Stimulated activated naive CD8-positive, alpha-beta T cell treated with anti-CD3 and anti-CD28 coated beads, Interleukin-15, amount 100 ng/mL, for 72 hours (primary cell): ENCODE results near the gene FRRS1L.

ENCODE experiments used
- ATAC-seq: fragments of 150-1000 bp; cut with Tn5 transposase; 2 replicates; pipeline ENCODE4 v1.10.0; 2021; ENCODE audit warnings: mild to moderate bottlenecking, moderate library complexity
- DNase-seq, 2 donors: peaks; one replicate each; pipeline ENCODE4 v3.0.0; 2021 to 2022
- H3K27ac Mint-ChIP-seq, 2 donors: one replicate each; pipeline ENCODE4 v1.8.0; 2022; ENCODE audit warnings: mild to moderate bottlenecking in 2 of 2, mixed read lengths in 2 of 2, moderate library complexity in 2 of 2
- H3K27me3 Mint-ChIP-seq: one replicate; pipeline ENCODE4 v1.8.0; 2022; ENCODE audit warnings: mixed read lengths
- H3K4me1 Mint-ChIP-seq: one replicate; pipeline ENCODE4 v1.8.0; 2022; ENCODE audit warnings: mild to moderate bottlenecking, mixed read lengths
- H3K4me3 Mint-ChIP-seq, 2 donors: one replicate each; pipeline ENCODE4 v1.8.0; 2022; ENCODE audit warnings: mild to moderate bottlenecking in 2 of 2, mixed read lengths in 2 of 2, moderate library complexity in 1 of 2
- H3K9me3 Mint-ChIP-seq, 2 donors: one replicate each; pipeline ENCODE4 v1.8.0; 2022; ENCODE audit warnings: mixed read lengths in 2 of 2

FRRS1L gene

DNA sequence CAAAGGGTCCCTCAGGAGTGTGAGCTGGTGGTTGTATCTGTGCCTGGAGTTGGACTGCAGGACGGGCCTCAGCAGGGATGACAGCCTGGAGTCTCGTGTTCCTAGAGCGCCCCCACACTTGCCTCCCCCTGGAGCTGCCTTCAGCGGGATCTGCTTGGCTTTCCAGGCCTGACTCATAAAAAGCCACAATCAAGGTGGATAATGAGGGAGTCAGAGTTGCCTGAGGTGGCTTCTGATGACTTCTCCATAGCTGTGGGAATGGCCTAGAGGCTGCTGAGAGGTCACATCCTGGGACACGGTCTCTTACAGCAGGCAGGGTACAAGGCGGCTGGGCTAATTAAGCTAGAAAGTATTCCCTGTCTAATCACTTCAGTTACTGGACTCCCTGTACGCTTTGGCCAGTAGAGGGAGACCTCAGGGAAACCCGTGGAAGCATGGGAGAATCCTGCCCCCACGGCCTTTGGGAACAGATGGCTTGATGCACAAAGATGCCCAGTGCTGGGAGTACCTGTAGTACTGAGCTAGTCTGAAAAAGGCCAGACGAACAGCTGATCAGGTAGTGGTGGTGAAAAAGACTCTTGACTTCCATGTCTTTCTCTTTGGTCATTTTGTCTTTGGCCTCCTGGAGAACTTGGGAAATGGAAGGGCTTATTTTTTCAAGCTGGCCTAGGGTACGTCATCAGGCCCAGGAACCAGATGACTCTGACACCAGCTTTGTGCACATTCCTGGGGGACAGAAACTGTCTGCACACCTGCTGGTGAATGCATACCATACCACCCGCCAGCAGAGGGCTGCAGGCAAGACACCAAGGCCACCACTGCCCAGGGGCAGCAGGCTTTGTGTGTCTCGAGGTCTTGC, 16.1 kb upstream of the FRRS1L start:
- Mint-ChIP-seq H3K4me3 (no peak overlapping the region), H3K27ac (no peak overlapping the region), H3K9me3 (no peaks in the 10 kb centered on the region), H3K4me1 (peaks cover 24% of the 10 kb centered on the region), H3K27me3 (peaks cover 24% of the 10 kb centered on the region)
- DNase-seq (peak; percentile 16 to 21), ATAC-seq (no peak)

DNA sequence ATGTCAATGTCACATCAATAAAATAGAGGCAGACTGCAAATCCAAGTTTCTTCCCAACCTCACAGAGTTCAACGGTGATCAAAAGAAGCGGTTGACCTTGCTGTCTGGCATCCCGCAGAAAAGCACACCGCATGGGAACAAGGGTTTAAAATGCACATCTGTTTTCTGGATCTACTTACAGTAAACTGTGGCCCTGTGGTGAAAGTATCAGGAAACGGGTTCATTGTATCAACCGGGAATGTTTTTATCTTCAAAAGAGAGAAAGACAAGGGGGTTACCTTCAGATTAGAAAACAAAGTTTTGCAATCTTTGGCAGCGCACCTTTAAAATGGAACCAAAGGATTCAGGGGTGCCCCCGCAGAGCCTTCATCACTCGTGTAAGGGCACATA, 15.5 kb upstream of the FRRS1L start:
- no peak for ATAC-seq
- peaks cover 24% of the 10 kb centered on the region for H3K27me3 Mint-ChIP-seq
- H3K9me3 Mint-ChIP-seq = no peaks in the 10 kb centered on the region
- peaks cover 23% of the 10 kb centered on the region for H3K4me1 Mint-ChIP-seq
- no peak overlapping the region for H3K27ac Mint-ChIP-seq
- DNase-seq = no peak
- no peak overlapping the region for H3K4me3 Mint-ChIP-seq

DNA sequence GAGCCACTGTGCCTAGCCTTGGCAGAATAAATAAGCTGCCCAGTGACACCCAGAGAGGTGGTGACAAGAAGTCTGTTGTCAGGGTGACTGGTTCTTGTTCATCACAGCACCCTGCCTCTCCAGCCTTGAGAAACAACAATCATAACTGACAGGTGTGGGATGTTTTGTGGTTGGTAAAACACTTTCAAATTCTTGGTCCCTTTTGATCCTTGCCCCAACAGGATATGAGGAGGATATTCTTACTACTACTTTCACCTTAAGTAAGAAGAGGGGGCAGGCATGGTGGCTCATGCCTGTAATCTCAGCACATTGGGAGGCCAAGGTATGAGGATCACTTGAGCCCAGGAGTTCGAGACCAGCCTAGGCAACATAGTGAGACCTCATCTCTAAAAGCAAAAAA, 14.2 kb upstream of the FRRS1L start:
- Mint-ChIP-seq H3K27me3 (peaks cover 19% of the 10 kb centered on the region), H3K27ac (peak overlapping the region in 1 of 2 donors; percentile 87), H3K4me1 (peaks cover 23% of the 10 kb centered on the region), H3K4me3 (no peak overlapping the region), H3K9me3 (no peaks in the 10 kb centered on the region)
- DNase-seq (peak; percentile 53 to 76), ATAC-seq (peak; percentile 98)

DNA sequence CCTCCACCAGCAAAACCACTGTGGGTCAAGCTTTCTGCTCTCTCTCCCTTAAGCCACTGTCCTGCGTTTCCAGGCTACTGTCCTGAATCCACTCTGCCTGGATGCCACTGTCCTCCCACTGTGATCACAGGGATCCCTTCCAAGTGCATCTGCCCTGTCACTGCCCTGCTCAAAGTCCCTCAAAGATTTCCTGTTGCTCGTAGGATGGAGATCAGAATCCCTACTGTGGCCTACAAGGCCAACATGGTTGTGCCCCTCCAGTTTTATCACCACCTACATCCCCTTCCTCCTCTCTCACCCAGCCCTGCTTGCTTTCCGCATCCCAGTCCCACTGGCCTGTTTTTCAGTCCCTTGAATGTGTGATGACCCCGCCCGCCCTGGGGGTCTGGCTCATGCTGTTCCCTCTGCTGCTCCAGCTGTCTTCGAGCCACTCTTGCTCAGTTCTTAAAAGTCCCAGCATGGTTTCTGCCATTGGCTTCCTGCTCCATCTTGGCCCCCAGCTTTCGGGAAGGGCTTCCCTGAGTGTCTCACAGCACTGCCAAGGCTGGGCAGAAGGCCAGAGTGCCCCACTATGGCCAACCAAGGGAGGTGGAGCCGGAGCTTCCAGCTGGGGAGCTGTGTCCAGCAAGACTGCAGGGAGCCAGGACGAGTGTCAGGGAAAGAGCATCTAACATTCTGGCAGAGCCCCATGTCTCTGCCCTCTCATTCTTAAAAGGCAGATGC, 12.9 kb upstream of the FRRS1L start:
- ATAC-seq = no peak
- peak overlapping the region in 1 of 2 donors; percentile 79 for H3K27ac Mint-ChIP-seq
- no peak for DNase-seq
- H3K27me3 Mint-ChIP-seq = peaks cover 19% of the 10 kb centered on the region
- H3K4me1 Mint-ChIP-seq = peaks cover 23% of the 10 kb centered on the region
- H3K4me3 Mint-ChIP-seq = no peak overlapping the region
- no peaks in the 10 kb centered on the region for H3K9me3 Mint-ChIP-seq

DNA sequence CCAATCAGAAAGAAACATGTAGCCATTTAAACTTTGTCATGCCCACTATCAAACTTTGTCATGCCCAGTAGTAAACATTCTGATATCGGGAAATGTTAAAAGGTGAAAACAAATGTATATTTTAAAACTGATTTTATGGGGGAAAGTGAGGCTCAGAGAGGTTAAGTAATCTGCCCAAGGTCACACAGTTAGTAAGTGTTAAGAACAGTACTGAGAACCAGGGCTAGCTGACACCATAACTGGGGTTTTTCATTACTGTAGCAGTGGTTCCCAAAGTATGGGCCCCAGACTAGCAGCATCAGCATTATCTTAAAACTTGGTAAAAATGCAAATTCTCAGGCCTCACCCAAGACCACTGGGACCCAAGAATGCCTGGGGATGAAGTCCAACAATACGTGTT, 9.9 kb upstream of the FRRS1L start:
- no peak overlapping the region for H3K4me3 Mint-ChIP-seq
- no peak for DNase-seq
- no peaks in the 10 kb centered on the region for H3K9me3 Mint-ChIP-seq
- peaks cover 25% of the 10 kb centered on the region for H3K4me1 Mint-ChIP-seq
- no peak for ATAC-seq
- H3K27me3 Mint-ChIP-seq = peaks cover 22% of the 10 kb centered on the region
- no peak overlapping the region for H3K27ac Mint-ChIP-seq

DNA sequence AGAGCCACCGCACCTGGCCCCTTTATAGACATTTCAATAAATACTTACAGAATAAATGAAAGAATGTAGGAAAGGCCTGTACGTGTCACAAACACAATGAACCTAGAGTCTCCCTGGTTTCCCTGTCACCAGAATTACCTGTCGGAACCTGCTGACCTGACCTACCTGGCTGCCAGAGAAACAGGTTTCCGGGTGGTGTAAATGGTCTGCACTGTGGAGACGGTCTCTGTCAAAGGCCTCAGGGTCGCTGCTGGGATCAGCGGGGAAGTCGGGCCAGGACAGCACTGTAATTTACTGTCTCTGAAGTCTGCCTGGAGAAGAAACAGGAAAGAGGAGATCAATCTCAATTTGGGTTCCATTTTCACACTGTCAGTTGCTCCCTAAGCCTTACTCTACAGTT, 9.3 kb upstream of the FRRS1L start:
- peaks cover 28% of the 10 kb centered on the region for H3K27me3 Mint-ChIP-seq

DNA sequence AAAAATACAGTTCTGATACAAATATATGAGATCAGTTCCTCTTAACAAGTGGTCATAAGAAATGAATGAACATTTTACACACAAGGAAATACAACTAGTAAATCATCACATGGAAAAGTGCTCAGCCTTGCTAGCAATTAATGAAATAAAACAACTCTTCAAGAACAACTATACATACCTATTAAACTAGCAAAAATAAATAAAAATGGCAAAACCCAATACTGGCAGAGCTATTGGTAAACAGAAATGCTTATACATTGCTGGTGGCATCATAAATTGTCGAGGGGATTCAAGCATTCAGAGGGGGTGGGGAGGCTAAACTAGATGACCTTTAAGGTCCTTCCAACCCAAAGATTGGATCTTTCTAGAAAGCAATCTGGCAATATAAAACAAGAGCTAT, 5.9 kb upstream of the FRRS1L start:
- DNase-seq = no peak
- Mint-ChIP-seq H3K9me3 (no peaks in the 10 kb centered on the region), H3K4me3 (no peak overlapping the region), H3K27ac (no peak overlapping the region), H3K4me1 (peaks cover 6% of the 10 kb centered on the region), H3K27me3 (peaks cover 40% of the 10 kb centered on the region)
- no peak for ATAC-seq

More for the DNA sequence above, 9.3 kb upstream of the FRRS1L start:
- no peak overlapping the region for H3K27ac Mint-ChIP-seq
- ATAC-seq = no peak
- H3K4me3 Mint-ChIP-seq = no peak overlapping the region
- no peak for DNase-seq
- peaks cover 22% of the 10 kb centered on the region for H3K4me1 Mint-ChIP-seq
- no peaks in the 10 kb centered on the region for H3K9me3 Mint-ChIP-seq

DNA sequence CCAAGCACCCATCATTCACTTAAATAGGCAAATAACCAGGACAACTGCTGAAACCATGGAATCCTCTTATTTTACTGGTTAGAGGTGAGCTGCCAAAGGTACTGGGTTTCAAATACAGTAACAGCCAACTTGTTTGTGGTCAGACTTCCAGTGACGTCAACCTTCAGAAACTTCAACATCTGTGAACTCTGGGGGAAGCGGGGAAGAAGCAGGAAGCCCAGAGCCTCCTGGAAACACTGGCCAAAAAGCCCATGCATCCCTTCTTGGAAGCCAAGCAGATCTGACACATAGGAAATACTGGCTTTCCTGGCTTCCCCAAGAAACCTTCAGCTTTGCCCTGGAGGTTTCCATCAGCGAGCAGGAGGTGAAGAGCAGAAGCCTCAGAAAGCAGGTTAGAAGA, 4.9 kb upstream of the FRRS1L start:
- no peak overlapping the region for H3K4me3 Mint-ChIP-seq
- H3K27me3 Mint-ChIP-seq = peaks cover 50% of the 10 kb centered on the region
- H3K9me3 Mint-ChIP-seq = no peaks in the 10 kb centered on the region
- peaks cover 12% of the 10 kb centered on the region for H3K4me1 Mint-ChIP-seq
- ATAC-seq (no peak), DNase-seq (no peak)
- H3K27ac Mint-ChIP-seq = no peak overlapping the region

DNA sequence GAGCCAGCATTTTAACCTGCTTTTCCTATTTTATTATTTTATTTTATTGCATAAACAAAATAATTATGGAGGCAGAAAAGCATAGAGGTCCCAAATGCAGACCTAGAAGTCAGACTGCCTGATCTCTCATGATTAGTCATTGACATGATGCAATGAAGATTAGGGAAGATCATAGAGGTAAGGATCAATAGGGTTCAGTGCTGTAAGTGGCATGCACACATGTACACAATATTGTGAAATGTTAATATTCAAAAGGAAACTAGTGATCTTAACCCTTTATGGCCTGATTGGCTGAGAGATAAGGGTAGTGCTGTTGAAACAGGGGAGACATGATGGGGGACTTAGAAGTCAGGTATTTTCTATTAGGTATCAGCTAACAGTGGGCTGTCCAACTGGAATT, 1.1 kb upstream of the FRRS1L start:
- Mint-ChIP-seq H3K9me3 (peaks cover 0 to 9% of the 10 kb centered on the region in 2 donors), H3K4me3 (no peak overlapping the region), H3K4me1 (peaks cover 17% of the 10 kb centered on the region), H3K27ac (no peak overlapping the region), H3K27me3 (peaks cover 85% of the 10 kb centered on the region)
- no peak for DNase-seq
- ATAC-seq = peak; percentile 20

DNA sequence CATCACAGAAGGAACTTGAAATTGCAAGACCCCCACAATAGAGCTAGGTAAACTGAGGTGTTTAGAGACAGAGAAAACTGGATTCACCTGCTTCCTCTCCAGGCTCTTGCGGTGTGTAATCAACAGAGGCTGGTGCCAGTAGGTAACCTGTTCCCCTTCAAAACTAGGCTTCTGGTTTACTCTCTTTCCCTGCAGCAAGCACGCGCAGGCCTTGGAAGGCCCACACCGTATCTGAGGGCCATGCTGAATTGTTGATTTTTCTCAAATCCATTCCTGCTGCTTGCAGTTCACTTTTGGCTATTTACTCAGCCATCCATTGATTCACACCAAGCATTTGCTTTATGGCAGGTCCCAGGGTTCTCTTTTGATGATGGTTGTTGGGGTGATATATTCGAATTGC, 667 bp upstream of the FRRS1L start:
- ATAC-seq = no peak
- H3K27me3 Mint-ChIP-seq = peaks cover 85% of the 10 kb centered on the region
- H3K9me3 Mint-ChIP-seq = peaks cover 0 to 9% of the 10 kb centered on the region in 2 donors
- peak overlapping the region in 1 of 2 donors; percentile 88 for H3K4me3 Mint-ChIP-seq
- peaks cover 17% of the 10 kb centered on the region for H3K4me1 Mint-ChIP-seq
- H3K27ac Mint-ChIP-seq = peak overlapping the region in 1 of 2 donors; percentile 79
- DNase-seq = no peak

DNA sequence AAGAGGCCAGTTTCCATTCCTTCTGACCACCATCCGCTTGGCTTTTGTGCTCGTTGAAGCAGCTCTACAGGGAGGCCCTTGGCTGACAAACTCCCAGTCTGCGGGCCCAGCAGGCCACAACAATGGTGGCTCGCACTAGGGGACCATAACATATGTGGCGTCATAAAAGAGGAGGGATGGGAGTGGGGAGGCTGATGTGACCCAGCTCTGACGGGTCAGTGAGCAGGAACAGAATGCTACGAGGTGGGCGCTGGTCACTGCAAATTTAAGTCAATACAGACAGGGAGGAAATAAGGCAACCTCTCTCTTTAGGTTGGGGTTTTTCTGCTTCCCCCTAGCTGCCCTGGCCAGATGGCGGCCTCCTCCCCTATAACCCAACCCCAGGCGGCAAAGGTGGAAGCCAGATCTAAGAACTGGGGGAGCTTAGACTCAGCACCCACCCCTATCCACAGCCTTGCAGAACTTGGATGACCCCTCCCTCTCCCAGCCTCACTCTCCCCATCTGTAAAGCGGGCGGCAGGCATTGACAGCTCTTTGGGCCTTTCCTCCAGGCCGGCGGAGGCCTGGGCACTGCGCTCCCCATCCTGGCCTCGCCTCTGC, 778 bp downstream of the FRRS1L start:
- peak overlapping the region in 1 of 2 donors; percentile 24 for H3K4me3 Mint-ChIP-seq
- peaks cover 82% of the 10 kb centered on the region for H3K27me3 Mint-ChIP-seq
- H3K27ac Mint-ChIP-seq = no peak overlapping the region
- H3K4me1 Mint-ChIP-seq = peaks cover 11% of the 10 kb centered on the region
- ATAC-seq (peak; percentile 28), DNase-seq (no peak)
- H3K9me3 Mint-ChIP-seq = peaks cover 0 to 9% of the 10 kb centered on the region in 2 donors

DNA sequence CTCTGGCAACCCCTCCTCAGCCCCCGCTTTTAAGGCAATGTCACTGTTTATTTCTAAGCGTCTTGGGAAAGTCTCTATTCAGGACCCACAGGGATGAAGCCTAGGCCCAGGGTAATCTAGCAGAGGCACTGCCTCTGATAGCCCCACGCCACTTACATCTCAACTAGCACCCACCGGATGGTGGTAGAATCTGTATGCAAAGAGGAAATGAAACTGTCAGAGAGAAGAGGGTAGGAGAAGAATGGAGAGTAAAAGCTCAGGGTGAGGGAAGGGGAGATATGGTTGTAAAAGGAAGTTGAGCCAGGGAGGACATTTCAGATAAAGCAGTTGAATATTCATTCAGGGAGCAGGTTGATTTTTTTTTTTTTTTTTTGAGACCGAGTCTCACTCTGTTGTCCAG, 3.0 kb downstream of the FRRS1L start:
- H3K9me3 Mint-ChIP-seq = peaks cover 0 to 9% of the 10 kb centered on the region in 2 donors
- DNase-seq (no peak), ATAC-seq (no peak)
- H3K4me3 Mint-ChIP-seq = no peak overlapping the region
- H3K4me1 Mint-ChIP-seq = peaks cover 11% of the 10 kb centered on the region
- no peak overlapping the region for H3K27ac Mint-ChIP-seq
- peaks cover 70% of the 10 kb centered on the region for H3K27me3 Mint-ChIP-seq

DNA sequence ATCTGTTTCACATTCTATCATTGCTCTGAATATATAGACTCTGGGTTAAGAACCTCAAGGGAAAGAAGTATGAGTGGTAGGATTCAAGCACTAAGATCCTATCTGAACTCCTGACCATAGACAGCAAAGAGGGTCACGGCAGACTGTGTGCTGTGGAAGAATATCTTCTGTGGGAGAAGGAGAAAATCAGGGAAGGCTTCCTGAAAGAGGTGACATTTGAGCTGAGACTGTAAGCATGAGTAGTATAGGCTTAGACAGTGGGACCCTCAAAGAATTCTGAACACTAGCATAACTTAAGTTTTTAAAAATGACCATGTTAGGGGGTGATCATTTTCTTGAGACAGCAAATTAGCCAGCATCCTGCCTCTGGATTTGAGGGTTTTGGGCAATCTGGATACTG, 3.9 kb downstream of the FRRS1L start:
- no peak for DNase-seq
- Mint-ChIP-seq H3K4me3 (no peak overlapping the region), H3K4me1 (peaks cover 11% of the 10 kb centered on the region), H3K9me3 (peaks cover 0 to 9% of the 10 kb centered on the region in 2 donors), H3K27me3 (peaks cover 61% of the 10 kb centered on the region), H3K27ac (no peak overlapping the region)
- ATAC-seq = no peak

DNA sequence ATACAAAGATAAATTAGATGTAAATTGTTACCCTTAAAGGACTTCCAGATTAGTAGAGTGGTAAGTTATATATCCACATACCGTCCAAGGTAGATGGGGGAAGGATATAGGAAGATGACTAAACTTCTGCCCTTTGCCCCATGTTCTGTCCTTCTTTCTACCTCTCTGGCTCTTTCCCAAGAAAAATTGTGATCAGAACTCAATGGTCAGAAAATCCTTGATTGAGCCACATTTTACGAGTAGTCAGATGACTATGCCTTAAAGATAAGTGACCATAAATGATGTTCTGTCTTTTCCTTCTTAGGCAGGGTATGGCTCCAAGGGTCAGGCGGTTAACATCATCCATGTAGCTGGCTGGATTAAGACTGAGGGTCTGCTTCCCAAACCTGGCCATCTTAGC, 4.4 kb downstream of the FRRS1L start:
- H3K27ac Mint-ChIP-seq = no peak overlapping the region
- no peak overlapping the region for H3K4me3 Mint-ChIP-seq
- peaks cover 56% of the 10 kb centered on the region for H3K27me3 Mint-ChIP-seq
- H3K9me3 Mint-ChIP-seq = peaks cover 0 to 9% of the 10 kb centered on the region in 2 donors
- no peak for ATAC-seq
- peaks cover 11% of the 10 kb centered on the region for H3K4me1 Mint-ChIP-seq
- DNase-seq = no peak

DNA sequence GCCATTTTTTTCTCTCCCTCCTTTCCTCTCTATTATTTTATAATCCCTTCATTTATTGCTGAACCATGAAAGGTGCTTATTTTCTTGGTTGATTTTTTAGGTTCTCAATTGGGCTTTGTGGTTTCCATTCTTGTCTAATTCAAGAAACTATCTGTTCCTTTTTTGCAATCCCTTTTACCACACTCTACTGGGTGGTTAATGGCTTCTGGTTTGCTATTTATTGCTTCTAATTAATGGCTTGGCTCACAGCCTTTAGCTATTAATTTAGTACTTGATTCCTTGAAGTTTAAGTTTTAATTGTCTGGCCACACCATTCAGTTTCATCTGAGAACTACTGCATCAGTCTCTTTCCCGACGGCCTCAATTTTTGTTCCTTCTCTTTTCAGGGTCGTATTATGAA, 5.6 kb downstream of the FRRS1L start:
- peaks cover 0 to 9% of the 10 kb centered on the region in 2 donors for H3K9me3 Mint-ChIP-seq
- no peak for DNase-seq
- peaks cover 50% of the 10 kb centered on the region for H3K27me3 Mint-ChIP-seq
- no peak for ATAC-seq
- H3K4me1 Mint-ChIP-seq = peaks cover 4% of the 10 kb centered on the region
- no peak overlapping the region for H3K27ac Mint-ChIP-seq
- H3K4me3 Mint-ChIP-seq = no peak overlapping the region

DNA sequence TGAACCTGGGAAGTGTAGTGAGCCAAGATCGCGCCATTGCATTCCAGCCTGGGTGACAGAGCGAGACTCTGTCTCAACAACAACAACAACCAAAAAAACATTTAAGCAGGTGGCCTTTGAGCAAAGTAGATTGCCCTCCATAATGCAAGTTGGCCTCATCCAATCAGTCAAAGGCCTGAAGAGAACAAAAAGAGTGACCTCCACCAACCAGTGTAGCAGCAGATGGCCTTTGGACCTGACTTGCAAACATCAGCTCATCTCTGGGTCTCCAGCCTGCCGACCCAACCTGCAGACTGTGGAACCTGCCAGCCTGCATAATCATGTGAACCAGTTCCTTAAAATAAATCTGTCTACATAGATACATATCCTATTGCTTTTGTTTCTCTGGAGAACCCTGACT, 7.5 kb downstream of the FRRS1L start:
- DNase-seq (no peak), ATAC-seq (no peak)
- no peak overlapping the region for H3K4me3 Mint-ChIP-seq
- peaks cover 37% of the 10 kb centered on the region for H3K27me3 Mint-ChIP-seq
- no peaks in the 10 kb centered on the region for H3K9me3 Mint-ChIP-seq
- no peak overlapping the region for H3K27ac Mint-ChIP-seq
- H3K4me1 Mint-ChIP-seq = no peaks in the 10 kb centered on the region
